HG02678 (cell line): Measurements from ENCODE around the gene PAN3.
"Not testable (repeated sequence)": the region's sequence is repeated elsewhere in the genome, so short reads cannot be mapped to it uniquely, and the experiment has no call there.

Experiments
- ATAC-seq: cut with Tn5 transposase; IDR thresholded peaks from one replicate; pipeline ENCODE4 v1.9.1; 2021; ENCODE audit warnings: mild to moderate bottlenecking, moderate library complexity; ENCODE audit not compliant: unreplicated experiment

The PAN3 gene

DNA sequence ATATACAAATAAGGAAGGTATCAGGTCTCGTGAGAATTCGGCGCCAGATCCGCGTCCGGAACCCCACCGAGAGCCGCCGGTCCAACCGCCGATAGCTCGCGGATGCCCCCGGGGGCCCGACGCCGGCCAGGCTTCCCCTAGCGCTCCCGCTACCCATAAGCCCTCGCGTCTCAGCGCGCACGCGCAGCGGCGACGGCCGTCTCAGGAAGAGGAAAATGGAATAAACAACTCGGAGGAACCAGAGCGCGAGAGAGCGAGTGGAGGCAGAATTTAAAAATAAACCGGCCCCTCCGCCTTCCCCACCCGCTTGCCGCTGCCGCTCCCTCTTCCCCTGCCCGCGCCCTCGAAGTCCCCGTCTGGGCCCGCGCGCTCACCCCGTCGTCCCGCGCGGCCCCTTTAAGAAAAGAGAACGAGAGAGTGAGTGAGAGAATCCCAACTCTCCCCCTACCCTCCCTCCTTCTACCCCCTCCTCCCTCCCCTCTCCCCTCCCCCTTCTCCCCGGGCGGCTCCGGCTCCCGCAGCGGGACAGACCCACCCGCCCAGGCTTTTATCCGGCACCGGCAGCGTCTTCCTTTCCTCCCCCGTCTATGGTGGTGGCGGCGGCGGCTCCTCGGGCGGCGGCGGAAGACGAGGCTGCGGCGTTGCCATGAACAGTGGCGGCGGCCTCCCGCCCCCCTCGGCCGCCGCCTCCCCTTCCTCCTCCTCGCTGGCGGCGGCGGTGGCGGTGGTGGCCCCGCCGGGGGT lies at the start of gene PAN3:
PAN3 (plus strand) TSS at position 534 of the 744 bp plus-strand sequence; CDS start at position 647, 113 bp downstream.
- peak; percentile 66 for ATAC-seq

- ATAC-seq, result no peak
Measured at GRCh38 chr13:28089065-28089464, 49.3 kb upstream of the PAN3 start.

DNA sequence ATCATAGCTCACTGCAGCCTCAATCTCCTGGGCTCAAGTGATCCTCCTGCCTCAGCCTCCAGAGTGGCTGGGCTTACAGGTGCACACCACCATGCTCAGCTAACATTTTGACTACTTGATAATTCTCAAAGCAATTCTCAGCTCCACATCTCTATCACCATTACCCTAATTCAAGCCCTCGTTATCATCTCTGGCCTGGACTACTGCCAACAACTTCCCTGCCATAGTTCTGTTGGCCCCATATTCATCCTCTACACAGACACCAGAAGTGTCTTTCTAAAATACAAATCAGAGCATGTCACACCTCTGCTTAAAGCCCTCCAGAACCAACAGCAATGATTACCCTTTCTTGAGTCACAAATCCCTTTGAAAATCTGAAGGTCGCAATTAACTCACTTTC lies 45.9 kb upstream of the PAN3 start:
- no peak for ATAC-seq

GRCh38 chr13:28093881-28094280 lies 44.5 kb upstream of the PAN3 start:
- no peak for ATAC-seq

DNA sequence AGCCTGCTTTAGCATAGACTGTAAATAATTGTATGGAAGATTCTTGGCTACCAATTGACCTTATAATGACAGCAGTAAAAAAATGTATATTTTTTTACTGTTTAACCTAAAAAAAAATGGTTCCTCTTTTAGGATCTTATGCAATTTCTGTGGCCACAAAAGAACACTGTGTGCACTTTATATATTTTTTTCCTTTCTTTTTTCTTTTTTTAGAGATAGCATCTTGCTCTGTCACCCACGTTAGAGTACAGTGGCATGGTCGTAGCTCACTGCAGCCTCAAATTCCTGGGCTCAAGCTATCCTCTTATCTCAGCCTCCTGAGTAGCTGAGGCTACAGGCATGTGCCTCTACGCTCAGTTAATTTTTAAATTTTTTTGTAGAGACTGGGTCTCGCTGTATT lies 44.0 kb upstream of the PAN3 start:
- ATAC-seq, result no peak

DNA sequence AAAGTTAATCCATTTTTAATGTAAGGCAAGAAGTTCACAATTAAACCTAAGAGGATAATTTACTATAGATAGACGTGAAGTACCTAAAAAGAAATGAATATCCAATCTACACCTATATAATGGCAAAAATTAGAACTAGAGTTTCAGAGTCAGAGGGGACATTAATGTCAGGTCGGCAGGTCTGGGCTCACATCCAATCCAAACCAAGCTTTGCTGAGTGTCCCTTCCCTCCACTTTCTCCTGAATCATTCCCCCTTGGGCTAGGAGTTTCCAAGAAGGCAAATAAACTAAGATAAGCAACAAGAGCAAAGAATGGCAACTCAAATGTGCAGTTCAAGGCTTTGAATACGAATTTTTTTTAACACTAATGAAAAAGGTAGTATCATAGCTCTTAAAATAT lies 40.8 kb upstream of the PAN3 start:
- ATAC-seq, result no peak

DNA sequence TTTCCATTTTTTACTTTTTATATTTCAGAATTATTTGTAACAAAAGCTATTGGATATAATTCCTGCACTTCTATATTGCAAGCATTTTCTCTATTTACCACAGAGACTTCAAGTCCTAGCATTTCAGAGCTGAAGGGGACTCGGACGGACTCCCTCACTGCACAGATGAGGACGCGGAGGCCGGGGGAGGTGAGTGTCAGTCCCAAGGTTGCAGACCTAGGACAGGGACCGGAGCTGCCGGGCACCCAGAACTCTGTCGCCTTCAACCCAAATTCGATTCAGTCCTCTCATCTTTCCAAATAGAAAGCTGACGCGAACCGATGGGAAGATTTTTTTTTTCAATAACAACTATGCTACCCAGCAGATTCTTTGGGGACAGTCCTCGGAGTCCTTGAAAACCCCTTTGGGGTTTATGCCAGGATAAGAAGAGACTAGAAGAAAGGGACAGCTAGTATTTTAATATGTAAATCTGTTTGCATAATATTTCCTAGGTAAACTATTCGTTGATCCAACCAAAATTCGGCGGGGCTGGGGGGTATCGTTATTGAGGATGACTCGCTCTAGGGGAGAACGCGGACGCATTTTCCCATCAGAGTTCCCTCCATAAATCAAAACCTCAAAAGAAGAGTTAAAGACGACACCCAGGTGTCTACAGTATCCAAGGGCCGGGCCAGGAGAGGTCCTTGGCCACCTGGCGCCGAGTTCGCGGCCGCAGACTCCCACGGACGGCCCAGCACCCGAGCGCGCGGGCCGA lies 38.8 kb upstream of the PAN3 start:
- no peak for ATAC-seq

- peak; percentile 72 for ATAC-seq
Measured at GRCh38 chr13:28100150-28101121, 37.9 kb upstream of the PAN3 start, which contains the start of gene FLT3. FLT3 (minus strand) TSS chr13:28100576; CDS start chr13:28100510, 66 bp downstream.

GRCh38 chr13:28101886-28102285 lies 36.5 kb upstream of the PAN3 start:
- not testable (repeated sequence) for ATAC-seq

- no peak for ATAC-seq
Measured at GRCh38 chr13:28106976-28107375, 31.4 kb upstream of the PAN3 start.

DNA sequence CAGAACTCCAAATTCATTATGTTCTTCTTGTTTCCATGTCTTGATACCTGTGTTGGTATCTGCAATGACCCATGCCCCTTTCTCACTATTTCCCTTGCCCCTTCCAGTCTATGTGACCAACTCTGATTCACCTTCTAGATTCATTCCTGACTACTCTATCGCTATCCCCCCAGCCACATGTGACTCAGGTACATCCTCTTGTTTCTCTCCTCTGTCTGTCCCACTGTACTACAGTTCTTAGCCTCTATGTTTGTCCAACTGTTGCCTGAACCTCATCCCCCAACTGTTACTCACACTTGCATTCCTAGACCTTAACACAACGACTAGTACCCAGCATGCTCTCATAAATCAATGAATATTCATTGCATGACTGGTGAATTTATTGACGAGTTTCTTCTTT lies 27.9 kb upstream of the PAN3 start:
- ATAC-seq, result no peak

DNA sequence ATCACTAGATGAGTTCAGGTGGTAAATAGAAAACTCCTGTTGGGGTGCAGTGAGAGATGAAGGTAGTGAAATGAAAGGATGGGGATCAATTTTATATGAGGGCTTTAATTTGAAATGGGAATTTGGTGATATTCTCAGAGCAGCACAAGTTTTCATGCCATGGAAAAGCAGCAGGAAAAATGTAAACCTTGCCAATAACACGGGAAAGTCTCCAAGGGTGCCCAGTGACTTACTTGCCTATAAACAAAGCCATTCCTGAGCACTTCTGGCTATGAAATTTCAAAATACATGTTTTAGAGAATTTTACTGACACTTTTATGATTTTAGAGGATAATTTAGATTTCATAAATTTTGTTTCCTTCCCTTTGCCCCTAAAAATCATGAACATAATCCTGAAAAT lies 21.6 kb upstream of the PAN3 start:
- no peak for ATAC-seq

GRCh38 chr13:28117689-28118377 lies 20.5 kb upstream of the PAN3 start:
- ATAC-seq, result no peak

DNA sequence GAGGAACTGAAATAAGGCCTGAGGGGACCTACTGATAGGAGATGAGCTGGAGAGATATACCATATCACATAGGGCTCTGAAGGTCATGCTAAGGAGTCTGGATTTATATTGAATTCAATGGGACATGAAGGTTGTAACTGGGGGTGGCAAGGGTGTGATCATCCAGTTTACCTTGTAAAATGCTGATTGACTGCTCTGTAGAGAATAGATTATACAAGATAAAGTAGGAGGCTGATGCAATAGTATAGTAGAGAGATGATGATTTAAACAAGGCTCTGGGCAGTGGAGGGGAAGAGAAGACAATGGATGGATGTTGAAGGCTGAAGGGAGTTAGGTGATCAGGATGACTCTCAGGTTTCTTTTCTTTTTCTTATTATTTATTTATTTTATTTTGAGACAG lies 18.0 kb upstream of the PAN3 start:
- no peak for ATAC-seq

GRCh38 chr13:28121224-28121623 lies 17.1 kb upstream of the PAN3 start:
- ATAC-seq, result no peak

GRCh38 chr13:28128030-28128429 lies 10.3 kb upstream of the PAN3 start:
- ATAC-seq, result no peak

GRCh38 chr13:28128926-28129325 lies 9.4 kb upstream of the PAN3 start:
- ATAC-seq, result no peak

- no peak for ATAC-seq
Measured at GRCh38 chr13:28129911-28130693, 8.2 kb upstream of the PAN3 start.

- no peak for ATAC-seq
Measured at GRCh38 chr13:28131646-28132045, 6.7 kb upstream of the PAN3 start.

GRCh38 chr13:28136916-28137315 lies 1.4 kb upstream of the PAN3 start:
- no peak for ATAC-seq
